MCF 10A (cell line): ENCODE results near the gene RTN4RL1. TPM values are rescaled to one million over a fixed set of nuclear protein-coding genes. Genes with fewer than 3 reads are reported as not detected.

Source experiments
- BruUV-seq: library from RNA; stranded (reverse); fragments of 400-500 nt; replicated peaks from 2 replicates; lab custom pipeline; 2021; lab: Mats Ljungman, UMichigan
- CTCF ChIA-PET: fragments of 300-600 bp; sonication (Branson Sonifier 250); formaldehyde crosslinking; extraction: SDS; loops from one replicate; lab custom pipeline; 2021; ENCODE audit warnings: antibody characterized with exemption, inconsistent platforms; lab: Yijun Ruan, JAX
- POLR2A ChIA-PET: fragments of 300-600, 350-650 bp; sonication (Branson Sonifier 250); formaldehyde crosslinking; extraction: SDS; loops from one replicate; lab custom pipeline; 2020; ENCODE audit warnings: antibody characterized with exemption, inconsistent platforms; lab: Yijun Ruan, JAX
- DNase-seq: peaks from one replicate; pipeline ENCODE4 v3.0.0-alpha.2; 2018; ENCODE audit not compliant: unreplicated experiment
- H3K27ac Mint-ChIP-seq: one replicate; pipeline ENCODE4 v1.8.0; 2022; ENCODE audit warnings: mild to moderate bottlenecking, low read depth, mixed read lengths; ENCODE audit not compliant: unreplicated experiment
- H3K27me3 Mint-ChIP-seq: one replicate; pipeline ENCODE4 v1.8.0; 2022; ENCODE audit warnings: mixed read lengths; ENCODE audit not compliant: insufficient read depth, unreplicated experiment
- H3K36me3 Mint-ChIP-seq: one replicate; pipeline ENCODE4 v1.8.0; 2022; ENCODE audit warnings: mild to moderate bottlenecking, moderate library complexity, mixed read lengths; ENCODE audit not compliant: insufficient read depth, unreplicated experiment
- H3K4me1 Mint-ChIP-seq: one replicate; pipeline ENCODE4 v1.8.0; 2022; ENCODE audit warnings: mixed read lengths; ENCODE audit not compliant: insufficient read depth, unreplicated experiment
- H3K4me3 Mint-ChIP-seq: one replicate; pipeline ENCODE4 v1.8.0; 2022; ENCODE audit warnings: mild to moderate bottlenecking, moderate library complexity, mixed read lengths; ENCODE audit not compliant: unreplicated experiment
- H3K9me3 Mint-ChIP-seq: one replicate; pipeline ENCODE4 v1.8.0; 2022; ENCODE audit warnings: mixed read lengths; ENCODE audit not compliant: unreplicated experiment
- intact Hi-C: fragments of 100-400 bp; cut with micrococcal nuclease; formaldehyde crosslinking; loops from 2 replicates; pipeline ENCODE4 v1.14.1; 2022
- total RNA-seq: library from RNA; stranded (reverse); gene quantifications from 2 replicates; pipeline ENCODE4 v1.2.3, GENCODE V29; 2022
- TF ChIP-seq, protein P1 (sequence below): fragments of 200-600 bp; IDR thresholded peaks from one replicate; pipeline ENCODE4 v1.8.0; 2022; ENCODE audit warnings: antibody characterized with exemption, mild to moderate bottlenecking; ENCODE audit not compliant: unreplicated experiment

Gene RTN4RL1
- total RNA-seq, 1 experiment from 2014 or later, result 2.9 TPM

DNA sequence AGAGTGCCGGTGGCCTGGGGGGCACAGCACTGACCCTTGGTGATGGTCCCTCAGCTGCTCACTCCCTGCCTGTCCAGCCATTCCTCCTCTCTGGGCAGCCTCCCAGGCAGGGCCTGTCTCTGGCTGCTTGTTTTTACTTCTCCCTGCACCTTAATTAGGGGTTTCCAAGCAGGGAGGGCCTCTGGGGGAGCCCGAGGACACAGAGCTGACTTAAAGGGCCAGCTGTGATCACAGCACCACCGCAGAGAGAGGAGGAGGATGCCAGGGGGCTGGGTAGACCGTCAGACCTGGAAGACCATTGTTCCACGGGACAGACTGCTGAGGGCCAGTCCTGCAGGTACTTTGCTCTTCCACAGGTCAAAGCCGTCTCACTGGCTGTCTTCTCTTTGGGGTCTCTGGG, 3.6 kb upstream of the RTN4RL1 start:
- Mint-ChIP-seq H3K9me3 (no peaks in the 10 kb centered on the region), H3K27me3 (no peaks in the 10 kb centered on the region), H3K4me3 (no peak overlapping the region), H3K36me3 (peaks cover 8% of the 10 kb centered on the region), H3K4me1 (peaks cover 5% of the 10 kb centered on the region), H3K27ac (no peak overlapping the region)
- BruUV-seq, result no TSS peak
- TF ChIP-seq, protein P1, sequence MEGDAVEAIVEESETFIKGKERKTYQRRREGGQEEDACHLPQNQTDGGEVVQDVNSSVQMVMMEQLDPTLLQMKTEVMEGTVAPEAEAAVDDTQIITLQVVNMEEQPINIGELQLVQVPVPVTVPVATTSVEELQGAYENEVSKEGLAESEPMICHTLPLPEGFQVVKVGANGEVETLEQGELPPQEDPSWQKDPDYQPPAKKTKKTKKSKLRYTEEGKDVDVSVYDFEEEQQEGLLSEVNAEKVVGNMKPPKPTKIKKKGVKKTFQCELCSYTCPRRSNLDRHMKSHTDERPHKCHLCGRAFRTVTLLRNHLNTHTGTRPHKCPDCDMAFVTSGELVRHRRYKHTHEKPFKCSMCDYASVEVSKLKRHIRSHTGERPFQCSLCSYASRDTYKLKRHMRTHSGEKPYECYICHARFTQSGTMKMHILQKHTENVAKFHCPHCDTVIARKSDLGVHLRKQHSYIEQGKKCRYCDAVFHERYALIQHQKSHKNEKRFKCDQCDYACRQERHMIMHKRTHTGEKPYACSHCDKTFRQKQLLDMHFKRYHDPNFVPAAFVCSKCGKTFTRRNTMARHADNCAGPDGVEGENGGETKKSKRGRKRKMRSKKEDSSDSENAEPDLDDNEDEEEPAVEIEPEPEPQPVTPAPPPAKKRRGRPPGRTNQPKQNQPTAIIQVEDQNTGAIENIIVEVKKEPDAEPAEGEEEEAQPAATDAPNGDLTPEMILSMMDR, result no peak
- ChIA-PET CTCF (interaction anchor here (1.0 to 7.4 kb wide), 5 partner anchors 9 to 134 kb away, joined by 4 to 124 read pairs (median 7); no protein-coding TSS in a partner anchor), POLR2A (interaction anchor here (0.7 to 1.5 kb wide), 3 partner anchors 9 to 312 kb away, joined by 3 to 6 read pairs (median 3); partner anchors contain the start of gene OVCA2)
- intact Hi-C loops, result loop anchor here (5.0 kb wide), 1 partner anchor 311 kb away; no protein-coding TSS in a partner anchor
- DNase-seq, result no peak

DNA sequence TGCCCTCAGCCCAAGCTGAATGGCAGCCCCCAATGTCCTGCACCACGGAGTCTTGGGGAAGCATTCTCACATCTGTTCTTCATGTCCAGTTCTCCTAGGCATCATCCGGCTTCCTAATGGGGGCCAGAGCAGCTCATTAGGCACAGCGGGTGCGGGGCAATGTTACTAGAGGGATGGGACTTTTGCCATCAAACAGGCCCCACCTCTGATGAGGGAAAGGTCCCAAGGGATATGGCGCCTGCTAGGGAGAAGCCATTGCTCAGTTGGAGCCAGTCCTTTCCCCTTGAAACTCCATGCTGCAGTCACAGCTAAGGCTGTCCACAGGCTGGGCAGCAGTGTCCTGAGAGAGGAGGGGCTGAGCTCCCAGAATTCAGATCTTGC, 3.1 kb upstream of the RTN4RL1 start:
- ChIA-PET POLR2A (interaction anchor here (0.7 to 1.1 kb wide), 2 partner anchors 14 to 312 kb away, joined by 3 read pairs; partner anchors contain the start of gene OVCA2), CTCF (interaction anchor here (1.0 to 7.4 kb wide), 5 partner anchors 10 to 133 kb away, joined by 4 to 124 read pairs (median 7); no protein-coding TSS in a partner anchor)
- Mint-ChIP-seq H3K27me3 (no peaks in the 10 kb centered on the region), H3K4me3 (no peak overlapping the region), H3K4me1 (peaks cover 5% of the 10 kb centered on the region), H3K27ac (no peak overlapping the region), H3K9me3 (no peaks in the 10 kb centered on the region), H3K36me3 (peaks cover 6% of the 10 kb centered on the region)
- TF ChIP-seq, protein P1, result no peak
- intact Hi-C loops, result loop anchor here (5.0 kb wide), 1 partner anchor 311 kb away; no protein-coding TSS in a partner anchor
- no peak for DNase-seq
- BruUV-seq, result no TSS peak

DNA sequence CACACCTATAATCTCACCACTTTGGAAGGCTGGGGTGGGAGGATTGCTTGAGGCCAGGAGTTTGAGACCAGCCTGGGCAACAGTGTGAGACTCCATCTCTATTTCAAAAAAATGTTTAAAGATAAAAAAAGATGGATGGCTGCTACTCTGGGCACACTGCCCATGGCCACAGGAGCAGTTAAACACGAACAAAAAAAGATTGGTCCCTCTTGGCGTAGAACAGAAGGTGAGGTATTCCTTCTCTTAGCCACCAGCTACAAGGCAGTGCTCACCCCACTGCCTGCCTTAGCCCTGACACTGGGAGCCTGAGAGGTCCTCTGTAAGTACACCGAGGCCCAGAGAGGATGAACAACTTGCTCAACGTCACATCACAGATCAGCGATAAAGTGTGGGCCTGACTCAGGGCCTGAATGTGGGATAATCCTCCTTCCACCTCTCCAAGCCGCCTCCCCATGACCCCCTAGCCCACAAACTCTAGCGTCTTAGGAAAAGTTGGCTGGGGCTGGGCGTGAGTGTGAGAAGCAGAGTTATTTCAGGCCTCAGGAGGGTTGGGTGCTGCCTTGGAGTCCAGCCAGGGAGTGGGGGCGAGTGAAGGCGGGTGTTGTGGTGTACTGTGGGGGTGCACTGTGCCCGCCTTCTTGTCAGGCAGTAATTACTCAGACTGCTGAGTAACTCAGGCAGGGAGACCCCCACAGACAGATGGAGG, 2.5 kb upstream of the RTN4RL1 start:
- no TSS peak for BruUV-seq
- intact Hi-C loops, result loop anchor here (5.0 kb wide), 1 partner anchor 310 kb away; no protein-coding TSS in a partner anchor
- TF ChIP-seq, protein P1, result no peak
- Mint-ChIP-seq H3K4me3 (no peak overlapping the region), H3K27ac (no peak overlapping the region), H3K4me1 (peaks cover 5% of the 10 kb centered on the region), H3K27me3 (no peaks in the 10 kb centered on the region), H3K9me3 (no peaks in the 10 kb centered on the region), H3K36me3 (peaks cover under 1% of the 10 kb centered on the region)
- ChIA-PET CTCF (interaction anchor here (0.6 to 7.4 kb wide), 8 partner anchors 15 to 257 kb away, joined by 3 to 124 read pairs (median 5); no protein-coding TSS in a partner anchor), POLR2A (interaction anchor here (1.1 to 4.9 kb wide), 3 partner anchors 39 to 311 kb away, joined by 3 to 50 read pairs (median 8); no protein-coding TSS in a partner anchor)
- DNase-seq, result no peak
